Small intestine (tissue), 7 donors: ENCODE results near the gene MARCO. TPM values are rescaled to one million over a fixed set of nuclear protein-coding genes. Genes with fewer than 3 reads are reported as not detected.

Experiments used
- DNase-seq, 2 donors: peaks; one replicate each; pipeline versions ENCODE4 v3.0.0 to v3.0.0-alpha.2; 2013
- FAIRE-seq: peaks from 2 replicates; lab custom pipeline; 2012; peaks lifted over from hg19 to GRCh38; lab: Jason Lieb, UNC
- H3K27ac ChIP-seq, 3 donors: one replicate each; pipeline ENCODE4 v1.5.1; 2013; ENCODE audit warnings: low read length in 2 of 3, mild to moderate bottlenecking in 2 of 3, control low read depth in 1 of 3, inconsistent platforms in 1 of 3, low read depth in 1 of 3, moderate library complexity in 1 of 3
- H3K27me3 ChIP-seq, 3 donors: one replicate each; pipeline ENCODE4 v1.6.1; 2013; ENCODE audit warnings: low read length in 3 of 3, inconsistent platforms in 1 of 3; ENCODE audit not compliant: control insufficient read depth in 3 of 3, insufficient read depth in 3 of 3
- H3K36me3 ChIP-seq, 3 donors: one replicate each; pipeline ENCODE4 v1.6.1; 2013; ENCODE audit warnings: low read length in 3 of 3, inconsistent platforms in 1 of 3, low read depth in 1 of 3, mild to moderate bottlenecking in 1 of 3, moderate library complexity in 1 of 3; ENCODE audit not compliant: control insufficient read depth in 3 of 3, insufficient read depth in 2 of 3
- H3K4me1 ChIP-seq, 3 donors: one replicate each; pipeline ENCODE4 v1.6.1; 2013; ENCODE audit warnings: low read length in 2 of 3, inconsistent platforms in 1 of 3, low read depth in 1 of 3, mild to moderate bottlenecking in 1 of 3, moderate library complexity in 1 of 3; ENCODE audit not compliant: control insufficient read depth in 3 of 3, insufficient read depth in 2 of 3
- H3K4me3 ChIP-seq, 3 donors: one replicate each; pipeline ENCODE4 v1.5.1; 2013; ENCODE audit warnings: low read length in 3 of 3, control low read depth in 1 of 3, inconsistent platforms in 1 of 3, low read depth in 1 of 3, mild to moderate bottlenecking in 1 of 3, moderate library complexity in 1 of 3
- H3K9me3 ChIP-seq, 2 donors: one replicate each; pipeline ENCODE4 v1.6.1; 2013; ENCODE audit warnings: low read depth in 1 of 2, low read length in 1 of 2; ENCODE audit not compliant: control insufficient read depth in 2 of 2, insufficient read depth in 1 of 2
- WGBS, 3 donors: extraction: QIAGEN DNeasy Blood & Tissue Kit; methylation state at CpG; one replicate each; pipeline ENCODE4 v1.1.7; 2013; 5-methylcytosine and 5-hydroxymethylcytosine counted together
- polyA plus RNA-seq, 4 donors: library from polyadenylated mRNA; stranded (reverse) in 3 of 4; unstranded in 1 of 4; fragments of 200-250 nt in 3 of 4; fragments of 120-200 nt in 1 of 4; gene quantifications; one replicate each; pipeline versions ENCODE4 v1.2.1 to v1.2.3, GENCODE V29; 2013
- donor health status: healthy with polysubstance abuse.
- donor health status: control.
- donor health status: control.
- donor health status: Bipolar disorder and iron deficiency.
- donor health status: healthy.

MARCO gene
- polyA plus RNA-seq, 4 donors: 0.03 to 13.4 (median 2.2) TPM

DNA sequence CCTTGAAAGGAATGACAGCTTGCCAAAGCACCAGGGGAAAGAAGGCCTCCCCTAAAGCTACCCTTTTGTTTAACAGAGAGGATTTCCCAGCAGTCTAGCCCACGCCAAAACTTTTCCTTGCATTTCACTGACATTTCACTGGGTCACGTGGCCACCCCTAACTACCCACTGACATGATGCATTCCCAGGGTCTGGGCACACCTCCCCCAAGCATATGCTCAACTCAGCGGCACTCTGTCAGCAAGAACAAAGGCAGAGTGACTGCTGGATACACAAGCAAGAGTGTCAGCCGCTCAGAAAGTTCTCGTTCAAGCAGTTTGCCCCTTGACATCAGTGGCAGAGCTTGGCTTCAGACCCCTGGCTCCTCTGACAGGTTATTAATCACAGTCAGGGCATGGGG, 34.2 kb upstream of the MARCO start:
- H3K36me3 ChIP-seq: no peaks in the 10 kb centered on the region
- 33 to 49% (median 40%) methylated on average over 5 of the region's 5 CpGs for WGBS, 3 donors
- DNase-seq (no peak), FAIRE-seq (no peak)
- H3K4me1 ChIP-seq: no peaks in the 10 kb centered on the region
- H3K4me3 ChIP-seq: no peak overlapping the region
- no peak overlapping the region for H3K27ac ChIP-seq
- H3K27me3 ChIP-seq: peaks cover 0 to 3% (median 3%) of the 10 kb centered on the region in 3 donors
- H3K9me3 ChIP-seq: no peaks in the 10 kb centered on the region

DNA sequence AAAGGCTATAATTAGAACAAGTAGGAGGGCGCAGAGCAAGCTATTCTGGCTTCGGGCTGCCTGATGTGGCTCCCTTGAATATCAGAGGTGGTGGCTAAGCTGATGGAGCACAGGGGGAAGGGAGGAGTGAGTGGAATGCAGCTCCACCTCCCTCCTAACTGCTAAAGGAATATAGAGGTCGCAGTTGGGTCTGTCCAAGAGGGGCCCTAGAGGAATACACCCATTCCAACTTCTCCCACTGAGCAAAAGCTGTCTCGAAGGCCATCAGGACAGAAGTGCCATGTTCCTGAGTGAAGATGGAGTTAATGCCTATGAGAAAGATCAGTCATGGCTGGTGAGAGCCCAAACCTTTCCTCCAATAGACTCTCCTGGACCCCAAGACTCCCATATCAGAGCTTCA, 32.8 kb upstream of the MARCO start:
- WGBS, 3 donors: 79 to 86% (median 84%) methylated on average over 4 of the region's 4 CpGs
- Histone ChIP-seq H3K36me3 (no peaks in the 10 kb centered on the region), H3K4me3 (no peak overlapping the region), H3K9me3 (no peaks in the 10 kb centered on the region), H3K27me3 (peaks cover 0 to 3% (median 3%) of the 10 kb centered on the region in 3 donors), H3K27ac (no peak overlapping the region), H3K4me1 (no peaks in the 10 kb centered on the region)
- DNase-seq: no peak
- FAIRE-seq: no peak

- Histone ChIP-seq H3K36me3 (no peaks in the 10 kb centered on the region), H3K27me3 (peaks cover 0 to 5% (median 3%) of the 10 kb centered on the region in 3 donors), H3K4me3 (no peak overlapping the region), H3K27ac (no peak overlapping the region), H3K4me1 (no peaks in the 10 kb centered on the region), H3K9me3 (no peaks in the 10 kb centered on the region)
- FAIRE-seq (no peak), DNase-seq (no peak)
- WGBS, 3 donors: 40 to 54% (median 41%) methylated on average over 5 of the region's 5 CpGs
These were observed 30.7 kb upstream of the MARCO start for GRCh38 chr2:118911166-118911856.

DNA sequence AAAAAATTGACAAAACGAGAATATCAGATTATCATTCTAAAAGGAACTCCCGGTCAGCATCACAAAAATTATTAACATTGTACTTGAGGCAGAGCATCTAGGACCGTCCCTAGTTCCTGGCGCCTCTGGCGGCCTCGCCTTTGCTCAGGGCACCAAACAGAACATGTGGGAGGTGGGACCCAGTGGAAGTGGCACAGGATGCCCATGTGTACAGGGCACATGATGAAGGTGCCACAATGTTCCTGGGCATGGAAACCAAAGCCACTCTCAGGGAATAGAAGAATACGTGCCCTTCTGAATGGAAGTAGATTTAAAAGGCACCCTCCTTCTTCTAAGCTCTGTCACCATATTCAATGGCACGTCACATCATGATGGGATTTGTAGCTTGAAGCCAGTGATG, 30.1 kb upstream of the MARCO start:
- FAIRE-seq: no peak
- H3K9me3 ChIP-seq: no peaks in the 10 kb centered on the region
- H3K4me1 ChIP-seq: no peaks in the 10 kb centered on the region
- H3K4me3 ChIP-seq: no peak overlapping the region
- no peaks in the 10 kb centered on the region for H3K36me3 ChIP-seq
- WGBS, 3 donors: 72 to 89% (median 87%) methylated on average over 8 of the region's 8 CpGs
- H3K27me3 ChIP-seq: peaks cover 0 to 5% (median 3%) of the 10 kb centered on the region in 3 donors
- DNase-seq: no peak
- H3K27ac ChIP-seq: no peak overlapping the region

GRCh38 chr2:118913131-118913802, 28.7 kb upstream of the MARCO start:
- Histone ChIP-seq H3K36me3 (no peaks in the 10 kb centered on the region), H3K27me3 (peaks cover 0 to 5% (median 3%) of the 10 kb centered on the region in 3 donors), H3K4me3 (no peak overlapping the region), H3K9me3 (no peaks in the 10 kb centered on the region), H3K27ac (no peak overlapping the region), H3K4me1 (no peaks in the 10 kb centered on the region)
- DNase-seq (no peak), FAIRE-seq (no peak)
- 27 to 51% (median 39%) methylated on average over 3 of the region's 3 CpGs for WGBS, 3 donors

- FAIRE-seq: no peak
- no peak for DNase-seq
- 82 to 85% (median 84%) methylated on average over 3 of the region's 3 CpGs for WGBS, 3 donors
These were observed 28.0 kb upstream of the MARCO start for GRCh38 chr2:118913803-118914645.

GRCh38 chr2:118914721-118915453, 27.1 kb upstream of the MARCO start:
- Histone ChIP-seq H3K36me3 (no peaks in the 10 kb centered on the region), H3K9me3 (no peaks in the 10 kb centered on the region), H3K4me3 (no peak overlapping the region), H3K27me3 (peaks cover 0 to 3% (median 2%) of the 10 kb centered on the region in 3 donors), H3K27ac (no peak overlapping the region), H3K4me1 (no peaks in the 10 kb centered on the region)
- DNase-seq (no peak), FAIRE-seq (no peak)
- 70 to 75% (median 72%) methylated on average over 9 of the region's 9 CpGs for WGBS, 3 donors

More at GRCh38 chr2:118913803-118914645, 28.0 kb upstream of the MARCO start:
- Histone ChIP-seq H3K9me3 (no peaks in the 10 kb centered on the region), H3K4me3 (no peak overlapping the region), H3K27me3 (peaks cover 0 to 3% (median 2%) of the 10 kb centered on the region in 3 donors), H3K36me3 (no peaks in the 10 kb centered on the region), H3K4me1 (no peaks in the 10 kb centered on the region), H3K27ac (no peak overlapping the region)

DNA sequence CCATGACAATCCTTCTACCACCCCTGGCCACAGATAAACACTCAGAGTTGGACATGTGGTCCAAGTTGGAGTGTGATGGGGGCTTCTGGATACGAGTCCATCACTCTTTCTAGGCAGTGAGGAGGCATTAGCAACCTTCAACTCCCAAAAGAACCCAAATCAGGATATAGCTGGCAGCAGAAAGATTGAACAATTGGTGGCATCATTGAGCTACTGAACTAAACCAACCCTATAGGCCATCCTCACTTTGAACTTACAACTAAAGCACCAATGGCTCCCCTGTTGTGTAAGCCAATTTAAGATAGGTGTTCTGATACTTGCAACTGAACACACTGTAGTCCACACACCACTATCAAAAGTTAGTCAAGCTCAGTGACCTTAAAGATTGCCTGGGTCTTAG, 24.0 kb upstream of the MARCO start:
- FAIRE-seq: no peak
- Histone ChIP-seq H3K27ac (no peak overlapping the region), H3K36me3 (no peaks in the 10 kb centered on the region), H3K4me1 (no peaks in the 10 kb centered on the region), H3K27me3 (peaks cover 0 to 2% (median 0%) of the 10 kb centered on the region in 3 donors), H3K9me3 (no peaks in the 10 kb centered on the region), H3K4me3 (no peak overlapping the region)
- DNase-seq: no peak
- WGBS, 3 donors: 14 to 67% (median 19%) methylated on average over 1 of the region's 1 CpG
